GM18861 (cell line): Measurements from ENCODE around the gene PLPPR3.
"Not testable (repeated sequence)": the region's sequence is repeated elsewhere in the genome, so short reads cannot be mapped to it uniquely, and the experiment has no call there.

Experiments used
- ATAC-seq: cut with Tn5 transposase; IDR thresholded peaks from one replicate; pipeline ENCODE4 v1.9.1; 2021; ENCODE audit not compliant: unreplicated experiment

PLPPR3 gene

DNA sequence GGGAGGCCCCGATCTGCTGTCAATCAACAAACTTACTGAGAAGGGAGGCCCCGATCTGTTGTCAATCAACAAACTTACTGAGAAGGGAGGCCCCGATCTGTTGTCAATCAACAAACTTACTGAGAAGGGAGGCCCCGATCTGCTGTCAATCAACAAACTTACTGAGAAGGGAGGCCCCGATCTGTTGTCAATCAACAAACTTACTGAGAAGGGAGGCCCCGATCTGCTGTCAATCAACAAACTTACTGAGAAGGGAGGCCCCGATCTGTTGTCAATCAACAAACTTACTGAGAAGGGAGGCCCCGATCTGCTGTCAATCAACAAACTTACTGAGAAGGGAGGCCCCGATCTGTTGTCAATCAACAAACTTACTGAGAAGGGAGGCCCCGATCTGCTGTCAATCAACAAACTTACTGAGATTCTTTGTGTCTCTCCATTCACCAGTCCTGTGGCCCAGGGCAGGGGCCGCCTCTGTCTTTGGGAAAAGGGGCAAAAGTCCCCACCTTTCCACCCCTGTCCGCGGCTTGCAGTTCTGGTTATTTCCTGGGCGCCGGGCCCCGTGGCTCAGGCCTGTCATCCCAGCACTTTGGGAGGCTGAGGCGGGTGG, 32.0 kb upstream of the PLPPR3 start:
- ATAC-seq = not testable (repeated sequence)

DNA sequence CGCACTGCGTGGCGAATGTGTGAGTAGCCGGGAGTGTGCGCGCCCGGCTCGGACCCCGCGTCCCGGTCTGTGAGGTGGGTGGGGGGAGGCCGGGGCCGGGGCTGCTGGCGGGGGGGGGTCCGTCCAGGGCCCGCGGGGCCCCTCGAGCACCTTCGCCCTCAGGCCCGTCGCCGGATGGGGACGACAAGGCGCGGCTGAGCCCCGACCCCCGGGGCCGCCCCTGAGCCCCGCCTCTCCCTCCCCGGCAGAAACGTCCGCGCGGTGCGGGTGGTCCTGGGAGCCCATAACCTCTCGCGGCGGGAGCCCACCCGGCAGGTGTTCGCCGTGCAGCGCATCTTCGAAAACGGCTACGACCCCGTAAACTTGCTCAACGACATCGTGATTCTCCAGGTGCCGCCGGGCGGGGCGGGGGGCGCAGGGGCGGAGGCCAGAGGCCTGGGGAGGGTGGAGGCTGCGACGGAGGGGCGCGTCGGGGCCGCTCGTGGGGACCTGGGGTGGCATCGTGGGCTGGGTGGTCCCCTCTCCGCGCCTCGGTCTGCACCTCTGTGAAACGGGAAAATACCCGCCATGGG, 31.3 kb upstream of the PLPPR3 start:
- ATAC-seq = no peak

DNA sequence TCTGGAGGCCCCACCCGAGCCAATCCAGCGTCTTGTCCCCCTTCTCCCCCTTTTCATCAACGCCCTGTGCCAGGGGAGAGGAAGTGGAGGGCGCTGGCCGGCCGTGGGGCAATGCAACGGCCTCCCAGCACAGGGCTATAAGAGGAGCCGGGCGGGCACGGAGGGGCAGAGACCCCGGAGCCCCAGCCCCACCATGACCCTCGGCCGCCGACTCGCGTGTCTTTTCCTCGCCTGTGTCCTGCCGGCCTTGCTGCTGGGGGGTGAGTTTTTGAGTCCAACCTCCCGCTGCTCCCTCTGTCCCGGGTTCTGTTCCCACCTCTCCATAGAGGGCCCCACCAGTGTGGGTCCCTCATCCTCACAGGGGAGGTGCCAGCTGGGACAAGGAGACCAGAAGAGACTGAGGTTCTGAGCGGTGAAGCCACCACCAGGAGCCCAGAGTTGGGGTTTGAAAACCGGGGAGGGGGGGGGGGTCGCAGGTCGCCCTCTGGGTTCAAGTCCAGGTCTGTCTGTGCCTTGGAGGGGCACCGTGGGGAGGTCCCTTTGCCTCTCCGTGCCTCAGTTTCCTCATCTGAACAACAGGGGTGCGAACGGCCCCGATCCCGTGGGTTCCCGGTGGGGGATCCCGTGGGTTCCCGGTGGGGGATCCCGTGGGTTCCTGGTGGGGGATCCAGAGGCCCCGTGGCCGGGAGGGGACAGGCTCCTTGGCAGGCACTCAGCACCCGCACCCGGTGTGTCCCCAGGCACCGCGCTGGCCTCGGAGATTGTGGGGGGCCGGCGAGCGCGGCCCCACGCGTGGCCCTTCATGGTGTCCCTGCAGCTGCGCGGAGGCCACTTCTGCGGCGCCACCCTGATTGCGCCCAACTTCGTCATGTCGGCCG, 30.6 kb upstream of the PLPPR3 start, which contains the start of gene ELANE:
Gene ELANE (plus strand): TSS at position 168 of the 878 bp plus-strand sequence. CDS start 26 bp downstream, at position 194.
- no peak for ATAC-seq

DNA sequence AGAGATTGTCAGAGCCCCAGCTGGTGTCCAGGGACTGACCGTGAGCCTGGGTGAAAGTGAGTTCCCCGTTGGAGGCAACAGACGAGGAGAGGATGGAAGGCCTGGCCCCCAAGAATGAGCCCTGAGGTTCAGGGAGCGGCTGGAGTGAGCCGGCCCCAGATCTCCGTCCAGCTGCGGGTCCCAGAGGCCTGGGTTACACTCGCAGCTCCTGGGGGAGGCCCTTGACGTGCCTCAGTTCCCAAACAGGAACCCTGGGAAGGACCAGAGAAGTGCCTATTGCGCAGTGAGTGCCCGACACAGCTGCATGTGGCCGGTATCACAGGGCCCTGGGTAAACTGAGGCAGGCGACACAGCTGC, 29.2 kb upstream of the PLPPR3 start:
- no peak for ATAC-seq

DNA sequence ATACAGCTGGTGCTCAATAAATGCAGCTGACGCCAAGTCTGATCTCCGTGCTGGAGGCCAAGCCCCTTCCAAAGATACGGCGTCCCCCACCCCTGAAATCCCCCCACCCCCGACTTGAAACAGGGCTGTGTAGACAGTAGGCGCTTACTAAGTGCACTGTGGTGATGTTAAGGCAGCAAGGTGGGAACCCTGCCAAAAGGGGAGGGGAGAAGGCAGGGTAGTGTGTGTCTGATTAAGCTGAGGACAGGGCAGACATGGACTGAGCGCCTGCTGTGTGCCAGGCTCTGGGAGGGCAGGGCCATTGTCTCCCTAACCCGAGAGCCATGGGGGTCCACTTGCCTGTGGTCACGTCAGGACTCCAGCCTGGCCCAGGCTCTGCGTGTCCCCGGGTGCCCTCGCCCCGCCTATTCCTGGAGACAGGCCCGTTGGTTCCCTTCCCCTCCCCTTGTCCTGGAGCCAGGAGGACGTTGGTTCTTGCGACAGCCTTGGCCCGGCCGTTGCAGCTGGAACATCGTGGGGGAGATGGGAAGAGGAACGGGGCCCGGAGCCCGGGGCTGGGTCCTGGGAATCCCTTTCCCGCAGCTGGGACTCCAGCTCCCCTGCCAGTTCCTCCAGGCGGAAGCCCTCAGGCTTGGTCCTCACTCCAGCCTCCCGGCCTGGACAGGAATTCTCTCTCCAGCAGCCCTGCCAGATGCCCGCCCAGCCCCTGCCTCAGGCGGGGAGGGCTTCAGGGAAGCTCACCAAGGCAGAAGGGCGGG, 28.6 kb upstream of the PLPPR3 start:
- no peak for ATAC-seq

DNA sequence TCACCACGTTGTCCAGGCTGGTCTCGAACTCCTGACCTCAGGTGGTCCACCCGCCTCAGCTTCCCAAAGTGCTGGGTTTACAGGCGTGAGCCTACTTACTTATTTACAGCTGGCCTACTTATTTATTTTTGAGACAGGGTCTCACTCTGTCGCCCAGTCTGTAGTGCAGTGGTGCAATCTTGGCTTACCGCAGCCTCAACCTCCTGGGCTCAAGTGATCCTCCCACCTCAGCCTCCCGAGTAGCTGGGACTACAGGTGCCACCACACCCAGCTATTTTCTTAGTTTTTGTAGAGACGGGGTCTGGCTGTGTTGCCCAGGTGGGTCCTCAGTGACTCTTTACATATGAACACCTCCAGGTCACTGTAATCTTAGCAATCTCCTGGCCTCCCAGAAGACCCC, 27.4 kb upstream of the PLPPR3 start:
- ATAC-seq = not testable (repeated sequence)

DNA sequence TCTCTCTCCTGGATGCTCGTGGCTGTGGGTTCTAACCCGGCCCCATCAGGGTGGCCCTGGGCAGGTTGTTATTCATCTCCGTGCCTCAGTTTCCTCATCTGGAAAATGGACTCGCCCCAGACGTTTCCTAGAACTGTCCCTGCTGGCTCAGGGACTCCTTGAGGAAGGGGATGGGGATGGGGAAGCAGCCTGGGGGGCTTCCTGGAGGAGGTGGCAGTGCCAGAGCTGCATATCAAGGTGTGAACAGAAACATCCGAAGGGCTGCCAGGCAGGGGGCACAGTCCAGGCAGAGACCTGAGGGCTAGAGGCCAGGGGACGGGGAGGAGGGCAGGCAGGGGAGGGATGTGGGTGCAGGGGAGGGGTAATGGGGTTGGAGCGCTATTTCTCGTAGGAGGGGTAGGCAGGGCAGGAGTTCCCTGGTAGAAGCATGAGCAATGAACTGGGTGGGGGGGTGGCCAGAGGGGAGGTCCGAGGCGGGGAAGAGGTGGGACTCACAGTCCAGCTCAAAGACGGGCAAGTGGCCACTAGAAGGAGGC, 26.7 kb upstream of the PLPPR3 start:
- ATAC-seq = no peak

DNA sequence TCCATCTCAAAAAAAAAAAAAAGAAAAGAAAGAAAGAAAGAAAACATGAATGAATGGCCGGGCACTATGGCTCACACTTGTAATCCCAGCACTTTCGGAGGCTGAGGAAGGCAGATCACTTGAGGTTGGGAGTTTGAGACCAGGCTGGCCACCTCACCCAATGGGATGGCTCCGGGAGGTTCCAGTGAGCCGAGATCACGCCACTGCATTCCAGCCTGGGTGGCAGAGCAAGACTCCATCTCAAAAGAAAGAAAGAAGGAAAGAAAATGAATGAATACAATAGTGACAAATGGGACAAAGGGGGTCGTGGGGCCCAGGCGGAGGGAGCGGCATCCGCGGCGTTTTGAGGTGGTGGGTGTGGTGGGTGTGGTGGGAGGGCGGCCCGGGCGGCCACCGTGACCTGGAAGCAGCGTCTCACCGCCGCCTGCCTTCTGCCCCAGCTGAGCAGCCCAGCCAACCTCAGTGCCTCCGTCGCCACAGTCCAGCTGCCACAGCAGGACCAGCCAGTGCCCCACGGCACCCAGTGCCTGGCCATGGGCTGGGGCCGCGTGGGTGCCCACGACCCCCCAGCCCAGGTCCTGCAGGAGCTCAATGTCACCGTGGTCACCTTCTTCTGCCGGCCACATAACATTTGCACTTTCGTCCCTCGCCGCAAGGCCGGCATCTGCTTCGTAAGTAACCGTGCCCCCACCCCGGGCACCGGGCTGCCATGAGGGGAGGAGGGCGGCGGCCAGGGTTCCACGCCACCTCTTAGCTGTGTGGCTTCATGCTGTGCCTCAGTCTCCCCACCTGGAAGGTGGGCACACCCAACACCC, 24.2 kb upstream of the PLPPR3 start:
- no peak for ATAC-seq

DNA sequence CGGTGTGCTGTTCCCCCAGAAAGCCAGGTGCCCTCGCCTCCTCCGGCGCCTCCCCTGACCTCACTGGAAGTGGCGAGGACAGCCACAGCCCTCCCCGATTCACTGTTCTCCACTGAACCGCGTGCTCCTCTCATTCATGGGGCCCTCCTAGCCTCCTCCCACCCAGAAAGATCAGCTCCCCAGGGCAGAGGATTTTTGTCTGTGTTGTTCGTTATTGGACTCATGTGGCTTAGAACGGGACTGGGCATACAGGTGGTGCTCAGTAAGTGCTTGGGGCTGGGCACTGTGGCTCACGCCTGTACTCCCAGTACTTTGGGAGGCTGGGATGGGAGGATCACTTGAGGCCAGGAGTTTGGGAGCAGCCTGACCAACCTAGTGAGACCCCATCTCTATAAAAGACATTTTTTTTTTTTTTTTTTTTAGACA, 22.8 kb upstream of the PLPPR3 start:
- ATAC-seq = no peak

DNA sequence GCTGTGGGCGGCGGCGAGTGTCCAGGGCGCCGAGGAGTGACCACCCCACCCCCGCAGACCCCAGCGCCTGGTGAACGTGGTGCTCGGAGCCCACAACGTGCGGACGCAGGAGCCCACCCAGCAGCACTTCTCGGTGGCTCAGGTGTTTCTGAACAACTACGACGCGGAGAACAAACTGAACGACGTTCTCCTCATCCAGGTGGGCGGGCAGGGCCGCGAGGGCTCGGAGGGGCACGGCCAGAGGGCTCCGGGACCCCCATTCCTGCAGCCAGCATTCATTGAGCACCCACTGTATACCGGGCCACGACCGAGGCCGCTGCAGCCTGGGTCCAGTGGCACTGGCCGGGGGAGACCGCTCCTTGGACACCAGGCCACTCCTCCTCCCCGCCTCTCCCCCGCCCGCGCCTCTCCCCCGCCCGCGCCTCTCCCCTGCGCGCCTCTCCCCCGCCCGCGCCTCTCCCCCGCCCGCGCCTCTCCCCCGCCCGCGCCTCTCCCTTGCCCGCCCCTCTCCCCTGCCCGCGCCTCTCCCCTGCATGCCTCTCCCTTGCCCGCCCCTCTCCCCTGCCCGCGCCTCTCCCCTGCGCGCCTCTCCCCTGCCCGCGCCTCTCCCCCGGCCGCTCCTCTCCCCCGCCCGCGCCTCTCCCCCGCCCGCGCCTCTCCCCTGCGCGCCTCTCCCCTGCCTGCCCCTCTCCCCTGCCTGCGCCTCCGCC, 22.2 kb upstream of the PLPPR3 start:
- no peak for ATAC-seq

DNA sequence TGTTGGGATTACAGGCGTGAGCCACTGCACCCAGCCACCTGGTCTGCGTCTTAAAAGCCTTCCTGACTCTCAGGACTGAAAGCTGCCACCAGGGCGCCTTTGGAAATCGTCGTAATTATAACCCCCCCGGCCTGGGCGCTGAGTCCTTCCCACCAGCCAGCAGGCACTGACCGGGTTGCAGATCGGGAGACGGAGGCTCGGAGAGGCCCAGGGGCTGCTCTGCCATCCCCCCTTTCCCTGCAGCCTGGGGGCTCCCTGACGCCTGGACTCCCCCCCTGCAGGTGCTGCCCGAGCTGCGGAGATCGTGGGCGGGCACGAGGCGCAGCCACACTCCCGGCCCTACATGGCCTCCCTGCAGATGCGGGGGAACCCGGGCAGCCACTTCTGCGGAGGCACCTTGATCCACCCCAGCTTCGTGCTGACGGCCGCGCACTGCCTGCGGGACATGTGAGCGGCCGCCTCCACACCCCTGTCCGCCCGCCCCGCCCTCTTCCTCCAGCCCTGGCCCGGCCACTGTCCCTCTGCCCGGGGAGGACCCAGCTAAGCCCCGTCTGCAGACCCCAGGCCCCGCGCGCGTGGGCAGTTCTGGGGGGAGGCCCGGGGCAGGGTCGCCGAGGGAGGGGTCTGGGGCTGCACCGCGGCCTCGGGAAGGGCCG, 21.6 kb upstream of the PLPPR3 start:
- ATAC-seq = no peak

DNA sequence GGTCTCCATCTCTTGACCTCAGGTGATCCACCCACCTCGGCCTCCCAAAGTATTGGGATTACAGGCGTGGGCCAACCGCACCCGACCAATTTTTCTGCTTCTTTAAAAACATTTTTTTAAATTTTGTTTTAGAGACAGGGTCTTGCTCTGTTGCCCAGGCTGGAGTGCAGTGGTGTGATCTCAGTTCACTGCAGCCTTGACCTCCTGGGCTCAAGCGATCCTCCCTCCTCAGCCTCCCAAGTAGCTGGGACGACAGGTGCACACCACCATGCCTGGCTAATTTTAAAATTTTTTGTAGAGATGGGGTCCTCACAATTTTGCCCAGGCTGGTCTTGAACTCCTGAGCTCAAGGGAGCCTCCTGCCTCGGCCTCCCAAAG, 21.0 kb upstream of the PLPPR3 start:
- not testable (repeated sequence) for ATAC-seq

DNA sequence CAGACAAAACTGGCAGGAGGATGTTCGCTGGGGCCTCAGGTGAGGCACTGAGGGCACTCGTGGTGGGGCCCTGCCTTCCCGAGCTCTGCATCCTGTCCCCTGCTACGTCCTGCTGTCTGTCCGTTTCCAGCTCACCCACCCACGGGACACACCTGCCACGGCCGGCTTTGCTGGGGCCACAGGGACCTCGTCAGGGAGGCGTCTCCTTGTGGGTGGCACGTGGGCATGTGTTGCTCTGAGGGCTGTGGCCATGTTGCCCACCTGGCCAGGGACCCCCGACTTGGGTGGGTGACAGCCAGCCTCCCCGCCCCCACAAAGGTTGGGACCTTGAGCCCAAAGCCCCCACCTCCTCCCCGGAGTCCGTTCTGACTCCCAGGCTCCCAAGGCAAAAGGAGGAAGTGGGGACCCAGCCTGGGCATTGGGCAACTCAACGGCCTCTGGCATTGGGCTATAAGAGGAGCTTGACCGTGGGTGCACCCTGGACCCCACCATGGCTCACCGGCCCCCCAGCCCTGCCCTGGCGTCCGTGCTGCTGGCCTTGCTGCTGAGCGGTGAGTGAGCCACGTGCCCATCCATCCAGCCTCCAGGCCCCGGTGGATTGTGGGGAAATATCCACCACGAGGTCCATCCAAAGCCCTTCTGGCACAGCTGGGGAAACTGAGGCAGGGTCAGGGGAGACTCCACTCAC, 18.9 kb upstream of the PLPPR3 start, which contains the start of gene PRTN3:
Gene PRTN3 (plus strand): TSS at position 481 of the 688 bp plus-strand sequence. CDS start 10 bp downstream, at position 491.
- no peak for ATAC-seq

DNA sequence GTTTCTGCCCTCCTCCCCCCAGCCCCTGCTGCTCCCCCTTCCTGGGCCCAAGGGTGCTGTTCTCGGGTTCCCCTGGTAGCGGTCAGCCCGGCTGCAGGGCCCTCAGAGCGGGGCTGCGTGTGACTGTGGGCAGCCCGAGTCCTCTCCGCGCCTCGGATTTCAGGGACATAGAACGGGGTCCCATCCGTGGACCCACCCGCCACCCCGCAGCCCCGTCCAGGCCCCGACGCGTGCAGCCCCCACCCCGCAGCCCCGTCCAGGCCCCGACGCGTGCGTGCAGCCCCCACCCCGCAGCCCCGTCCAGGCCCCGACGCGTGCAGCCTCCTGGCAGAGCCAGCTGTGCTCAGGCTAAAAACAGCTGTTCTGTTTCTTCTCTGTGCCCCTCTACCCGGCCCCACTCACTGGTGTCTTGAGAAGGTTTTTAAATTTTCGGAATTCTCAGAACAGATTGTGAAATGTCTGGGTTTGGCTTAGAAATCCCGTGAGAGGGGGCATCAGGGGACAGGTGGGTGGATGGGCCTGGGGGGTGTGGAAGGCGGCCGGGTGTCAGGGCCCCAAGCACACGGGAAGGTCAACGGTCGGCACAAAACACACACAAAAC, 13.6 kb upstream of the PLPPR3 start:
- ATAC-seq = no peak

DNA sequence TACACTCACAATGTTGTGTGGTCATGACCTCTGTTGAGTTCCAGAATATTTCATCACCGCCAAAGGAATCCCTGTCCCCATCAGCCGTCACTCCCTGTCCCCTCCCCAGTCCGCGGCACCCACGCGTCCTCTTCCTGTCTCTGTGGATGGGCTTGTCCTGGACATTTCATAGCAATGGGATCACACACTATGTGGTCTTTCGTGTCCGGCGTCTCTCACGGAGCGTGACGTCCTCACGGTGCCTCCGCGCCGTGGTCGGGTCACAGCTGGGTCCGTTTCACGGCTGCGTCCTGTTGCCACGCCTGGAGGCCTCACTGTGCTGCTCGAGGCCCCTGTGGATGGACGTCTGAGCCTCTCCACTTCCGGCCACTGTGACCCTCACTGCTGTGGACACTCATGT, 12.5 kb upstream of the PLPPR3 start:
- ATAC-seq = no peak

DNA sequence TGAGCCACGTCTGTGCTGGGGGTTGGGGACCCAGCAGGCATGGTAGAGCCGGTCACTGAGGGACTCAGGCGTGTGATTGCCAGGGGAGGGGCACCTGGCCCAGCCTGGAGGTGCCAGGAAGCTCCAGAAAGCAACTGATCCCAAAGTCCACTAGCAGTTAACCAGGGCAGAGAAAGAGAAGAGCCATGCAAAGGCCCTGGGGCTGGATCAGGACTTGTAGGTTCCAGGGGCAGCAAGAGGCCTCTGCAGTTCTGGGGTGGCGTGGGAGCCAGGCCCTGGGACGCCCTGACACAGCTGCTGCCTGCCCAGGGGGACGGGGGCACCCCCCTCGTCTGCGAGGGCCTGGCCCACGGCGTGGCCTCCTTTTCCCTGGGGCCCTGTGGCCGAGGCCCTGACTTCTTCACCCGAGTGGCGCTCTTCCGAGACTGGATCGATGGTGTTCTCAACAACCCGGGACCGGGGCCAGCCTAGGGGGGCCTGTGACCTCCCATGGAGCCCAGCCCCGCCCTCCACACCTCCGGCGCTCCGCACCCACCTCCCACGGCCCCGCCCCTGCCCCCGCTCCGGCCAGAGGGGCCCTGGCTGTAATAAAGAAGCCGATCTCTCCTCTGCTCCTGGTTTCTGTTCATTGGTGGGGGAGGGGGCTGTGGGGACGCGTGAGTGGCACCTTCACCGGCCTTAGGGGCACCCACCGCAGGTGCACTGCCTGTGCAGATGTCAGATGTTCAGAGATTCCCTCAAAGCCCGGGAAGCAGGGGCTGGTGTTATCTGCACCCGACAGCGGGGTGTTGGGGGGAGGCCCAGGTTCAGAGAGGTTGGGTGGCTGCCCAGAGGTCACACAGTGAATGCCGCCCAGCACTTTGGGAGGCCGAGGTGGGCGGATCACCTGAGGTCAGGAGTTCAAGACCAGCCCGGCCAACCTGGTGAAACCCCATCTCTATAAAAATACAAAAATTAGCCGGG, 9.9 kb upstream of the PLPPR3 start:
- no peak for ATAC-seq
